G401 (cell line): ENCODE measurements around the gene C11orf87. TPM values are rescaled to one million over a fixed set of nuclear protein-coding genes. Genes with fewer than 3 reads are reported as not detected.

ENCODE experiments used
- DNase-seq: peaks from one replicate; pipeline ENCODE4 v3.0.0-alpha.2; 2015; ENCODE audit warnings: low spot score
- in situ Hi-C: cut with HindIII; loops from 2 replicates; pipeline ENCODE4 v1.10.0; 2016; ENCODE audit warnings: low sequenced_read_pairs, mixed read lengths
- total RNA-seq: library from RNA; depleted of rRNA; stranded (reverse); fragments of >200 nt; shearing (Covaris generic); gene quantifications from 2 replicates; pipeline ENCODE4 v1.2.3, GENCODE V29; 2014

Gene C11orf87
- total RNA-seq, 1 experiment from 2014 or later, result not detected

- in situ Hi-C loops, result no loop called here
- DNase-seq, result no peak
These were observed 11.8 kb downstream of the C11orf87 start for GRCh38 chr11:109433753-109434256.

GRCh38 chr11:109435121-109435742 is 13.2 kb downstream of the C11orf87 start:
- DNase-seq, result peak; percentile 95
- in situ Hi-C loops, result no loop called here

- DNase-seq, result peak; percentile 25
- in situ Hi-C loops, result no loop called here
These were observed 17.7 kb downstream of the C11orf87 start for GRCh38 chr11:109439684-109440083.

GRCh38 chr11:109443052-109443451 is 21.1 kb downstream of the C11orf87 start:
- in situ Hi-C loops, result no loop called here
- no peak for DNase-seq

- DNase-seq, result no peak
- in situ Hi-C loops, result no loop called here
These were observed 32.9 kb downstream of the C11orf87 start for GRCh38 chr11:109454857-109455256.
